HepG2 (cell line): ENCODE data around the gene RREB1. TPM values are rescaled to one million over a fixed set of nuclear protein-coding genes. Genes with fewer than 3 reads are reported as not detected.

Source experiments
- ATAC-seq: fragments of 200-7000 bp; cut with Tn5 transposase; 3 replicates; pipeline ENCODE4 v1.9.1; 2020; ENCODE audit warnings: mild to moderate bottlenecking, moderate library complexity
- BruUV-seq: library from RNA; stranded (reverse); fragments of 400-500 nt; replicated peaks from 2 replicates; lab custom pipeline; 2021; lab: Mats Ljungman, UMichigan
- CTCF ChIA-PET: fragments of 300-600 bp; formaldehyde crosslinking; extraction: SDS; loops from one replicate; lab custom pipeline; 2021; ENCODE audit warnings: low total read pairs, inconsistent platforms, low intra/inter-chr PET ratio; lab: Yijun Ruan, JAX
- POLR2A ChIA-PET: fragments of 350-600 bp; sonication (Branson Sonifier 250); formaldehyde crosslinking; loops from one replicate; lab custom pipeline; 2020; ENCODE audit warnings: antibody characterized with exemption, inconsistent platforms; lab: Yijun Ruan, JAX
- DNase-seq: peaks from one replicate; pipeline ENCODE4 v3.0.0-alpha.2; 2015; ENCODE audit warnings: low spot score
- FAIRE-seq: peaks from 3 replicates; lab custom pipeline; 2011; peaks lifted over from hg19 to GRCh38; lab: Jason Lieb, UNC
- H2AFZ ChIP-seq: one replicate; pipeline ENCODE4 v1.6.1; 2011; ENCODE audit warnings: low read length, inconsistent platforms
- H3K27ac ChIP-seq: fragments of 300-600 bp; 3 replicates; pipeline ENCODE4 v1.8.0; 2011; ENCODE audit warnings: mixed run types, mild to moderate bottlenecking, mixed read lengths, low read length, inconsistent platforms; ENCODE audit not compliant: insufficient read depth; ENCODE audit errors: extremely low read length
- H3K27me3 ChIP-seq, 2 experiments: fragments of 200-600 bp in 1 of 2; 2 replicates in 1 of 2; 3 replicates in 1 of 2; pipeline versions ENCODE4 v1.6.0 to v1.8.0; 2011; ENCODE audit warnings: low read length in 2 of 2, mild to moderate bottlenecking in 2 of 2, moderate library complexity in 2 of 2, inconsistent platforms in 1 of 2; ENCODE audit not compliant: insufficient read depth in 2 of 2, control insufficient read depth in 1 of 2
- H3K36me3 ChIP-seq, 2 experiments: fragments of 200-600 bp in 1 of 2; replicated peaks in 1 of 2; 2 replicates in 1 of 2; 3 replicates in 1 of 2; pipeline versions ENCODE4 v1.5.1 to v1.8.0; 2011; ENCODE audit warnings: low read length in 2 of 2, inconsistent platforms in 1 of 2; ENCODE audit not compliant: insufficient read depth in 2 of 2, control insufficient read depth in 1 of 2
- H3K4me1 ChIP-seq: 2 replicates; pipeline ENCODE4 v1.5.1; 2012; ENCODE audit warnings: low read length, inconsistent platforms; ENCODE audit not compliant: insufficient read depth
- H3K4me2 ChIP-seq: 2 replicates; pipeline ENCODE4 v1.6.0; 2011; ENCODE audit warnings: low read depth, low read length, inconsistent platforms
- H3K4me3 ChIP-seq, 3 experiments: fragments of 200-600 bp in 1 of 3; sonication (generic), shearing (Covaris generic) in 1 of 3; replicated peaks in 1 of 3; 2 replicates each; pipeline ENCODE4 v1.5.1; 2011 to 2016; ENCODE audit warnings: low read length in 3 of 3, inconsistent platforms in 2 of 3, low read depth in 2 of 3, mild to moderate bottlenecking in 2 of 3, control low read depth in 1 of 3, mixed read lengths in 1 of 3; ENCODE audit not compliant: insufficient read depth in 1 of 3
- H3K79me2 ChIP-seq: one replicate; pipeline ENCODE4 v1.6.1; 2011; ENCODE audit warnings: low read length, inconsistent platforms; ENCODE audit not compliant: insufficient read depth
- H3K9ac ChIP-seq: 2 replicates; pipeline ENCODE4 v1.6.0; 2011; ENCODE audit warnings: mild to moderate bottlenecking, low read depth, low read length, inconsistent platforms; ENCODE audit not compliant: insufficient read depth
- H3K9me3 ChIP-seq: 2 replicates; pipeline ENCODE4 v1.5.1; 2012; ENCODE audit warnings: mild to moderate bottlenecking, low read length
- H4K20me1 ChIP-seq: 2 replicates; pipeline ENCODE4 v1.6.0; 2011; ENCODE audit warnings: inconsistent platforms, mild to moderate bottlenecking, low read length, moderate library complexity; ENCODE audit not compliant: insufficient read depth
- ARID2 ChIP-seq: sonication (generic); formaldehyde crosslinking; IDR thresholded peaks from 2 replicates; pipeline ENCODE4 v1.8.1; 2022; ENCODE audit warnings: mild to moderate bottlenecking, missing genetic modification reagents, borderline replicate concordance
- ATM ChIP-seq: fragments of 450-650 bp; IDR thresholded peaks from 2 replicates; pipeline ENCODE4 v1.7.1; 2017; ENCODE audit warnings: mild to moderate bottlenecking, borderline replicate concordance
- CSRNP1 ChIP-seq: sonication (generic); formaldehyde crosslinking; IDR thresholded peaks from 2 replicates; pipeline ENCODE4 v1.8.1; 2023; ENCODE audit warnings: mild to moderate bottlenecking, missing genetic modification reagents
- DBP ChIP-seq: sonication (generic); formaldehyde crosslinking; IDR thresholded peaks from 2 replicates; pipeline ENCODE4 v1.4.0; 2020; ENCODE audit warnings: missing genetic modification reagents; ENCODE audit errors: not compliant biosample characterization
- ELF4 ChIP-seq: sonication (generic); formaldehyde crosslinking; IDR thresholded peaks from 2 replicates; pipeline ENCODE4 v1.5.0; 2020; ENCODE audit warnings: missing genetic modification reagents, mild to moderate bottlenecking, moderate library complexity, borderline replicate concordance
- ERF ChIP-seq: IDR thresholded peaks from 2 replicates; pipeline ENCODE4 v1.6.1; 2018; ENCODE audit warnings: missing biosample characterization, missing genetic modification reagents
- FUBP1 ChIP-seq: sonication (generic); formaldehyde crosslinking; IDR thresholded peaks from 2 replicates; pipeline ENCODE4 v1.5.1; 2020; ENCODE audit warnings: missing genetic modification reagents, mild to moderate bottlenecking, borderline replicate concordance
- GLI4 ChIP-seq: sonication (generic); formaldehyde crosslinking; IDR thresholded peaks from 2 replicates; pipeline ENCODE4 v1.5.1; 2020; ENCODE audit warnings: missing genetic modification reagents, mild to moderate bottlenecking, moderate library complexity, borderline replicate concordance
- HOXA5 ChIP-seq: sonication (generic); formaldehyde crosslinking; IDR thresholded peaks from 2 replicates; pipeline ENCODE4 v1.4.0; 2020; ENCODE audit warnings: missing genetic modification reagents
- MIER3 ChIP-seq: IDR thresholded peaks from 2 replicates; pipeline ENCODE4 v1.6.1; 2016; ENCODE audit warnings: missing compliant biosample characterization, borderline replicate concordance
- POGZ ChIP-seq: sonication (generic); formaldehyde crosslinking; IDR thresholded peaks from 2 replicates; pipeline ENCODE4 v1.4.0; 2020; ENCODE audit warnings: mild to moderate bottlenecking, missing genetic modification reagents
- TEF ChIP-seq: sonication (generic); formaldehyde crosslinking; IDR thresholded peaks from 2 replicates; pipeline ENCODE4 v1.5.0; 2020; ENCODE audit warnings: missing genetic modification reagents
- TMF1 ChIP-seq: sonication (generic); formaldehyde crosslinking; IDR thresholded peaks from 2 replicates; pipeline ENCODE4 v1.8.1; 2022; ENCODE audit warnings: low read depth, missing genetic modification reagents
- ZNF34 ChIP-seq: sonication (generic); formaldehyde crosslinking; IDR thresholded peaks from 2 replicates; pipeline ENCODE4 v1.4.0; 2020; ENCODE audit warnings: mild to moderate bottlenecking, missing genetic modification reagents, borderline replicate concordance
- ZNF460 ChIP-seq: sonication (generic); formaldehyde crosslinking; IDR thresholded peaks from 2 replicates; pipeline ENCODE4 v1.5.1; 2020; ENCODE audit warnings: missing genetic modification reagents, mild to moderate bottlenecking, borderline replicate concordance
- ZNF652 ChIP-seq: IDR thresholded peaks from 2 replicates; pipeline ENCODE4 v1.6.1; 2016; ENCODE audit warnings: low read depth, borderline replicate concordance
- ZSCAN30 ChIP-seq: sonication (generic); formaldehyde crosslinking; IDR thresholded peaks from 2 replicates; pipeline ENCODE4 v1.5.0; 2020; ENCODE audit warnings: mild to moderate bottlenecking, missing genetic modification reagents
- ZZZ3 ChIP-seq: sonication (generic); formaldehyde crosslinking; IDR thresholded peaks from 2 replicates; pipeline ENCODE4 v1.4.0; 2020; ENCODE audit warnings: missing genetic modification reagents, mild to moderate bottlenecking, borderline replicate concordance
- WGBS: methylation state at CpG from one replicate; pipeline ENCODE4 v1.1.6; 2017; ENCODE audit warnings: low lambda C conversion rate; 5-methylcytosine and 5-hydroxymethylcytosine counted together
- in situ Hi-C: cut with HindIII; loops from 2 replicates; pipeline ENCODE4 v1.10.0; 2017; ENCODE audit warnings: low pct_unique_long_range_greater_than_20kb; ENCODE audit not compliant: extremely low pct_ligation_motif_present
- intact Hi-C: fragments of 100-400 bp; cut with micrococcal nuclease; formaldehyde crosslinking; loops from one replicate; pipeline ENCODE4 v1.10.0; 2022; ENCODE audit not compliant: unreplicated experiment
- polyA plus RNA-seq, 8 experiments: library from polyadenylated mRNA; depleted of rRNA in 3 of 8; stranded (reverse) in 7 of 8; unstranded in 1 of 8; fragments of >200 nt; fragmentation: Illumina TruSeq in 4 of 8; extraction: Trizol in 4 of 8; gene quantifications; 2 replicates each; pipeline versions ENCODE4 v1.2.1 to v1.2.3, GENCODE V29; 2011 to 2016; ENCODE audit warnings: low read depth in 4 of 8, missing spikeins in 1 of 8, mixed read lengths in 1 of 8; ENCODE audit not compliant: insufficient read depth in 1 of 8
- total RNA-seq, 5 experiments: library from RNA; depleted of rRNA; stranded (reverse); fragments of >200 nt; fragmentation: Illumina TruSeq; extraction: Trizol; gene quantifications; 2 replicates each; pipeline ENCODE4 v1.2.3, GENCODE V29; 2016; ENCODE audit warnings: low read depth in 1 of 5

The RREB1 gene
- total and polyA plus RNA-seq, 2 of the 13 experiments (the other 11 are each of a cell fraction or from before 2014, with no cell fraction given), result 6.1 to 23.2 TPM

GRCh38 chr6:7144872-7145584 lies 37.3 kb downstream of the RREB1 start:
- no peak overlapping the region for H2AFZ ChIP-seq
- no peak for ATAC-seq
- no peaks in the 10 kb centered on the region for H3K27me3 ChIP-seq
- peak overlapping the region; percentile 66 for H3K27ac ChIP-seq
- WGBS, result 76% methylated on average over 7 of the region's 7 CpGs
- ChIA-PET POLR2A (interaction anchor here (1.3 to 2.7 kb wide), 2 partner anchors 15 to 37 kb away, joined by 4 to 10 read pairs; partner anchors contain the start of gene RREB1), CTCF (no interaction called here)
- H3K79me2 ChIP-seq, result peaks cover 98% of the 10 kb centered on the region
- intact Hi-C loops (no loop called here), in situ Hi-C loops (no loop called here)
- peaks cover 98% of the 10 kb centered on the region for H3K4me1 ChIP-seq
- peak overlapping the region; percentile 28; the same call in 1 of the 2 replicates for H3K9ac ChIP-seq
- BruUV-seq, result no TSS peak
- DNase-seq, result no peak
- no peak for FAIRE-seq
- no peaks in the 10 kb centered on the region; a peak in 1 of 5 replicates for H3K36me3 ChIP-seq
- no peaks in the 10 kb centered on the region for H3K9me3 ChIP-seq
- H4K20me1 ChIP-seq, result peaks cover 4% of the 10 kb centered on the region; the same call in 1 of the 2 replicates
- no peak overlapping the region for H3K4me3 ChIP-seq
- H3K4me2 ChIP-seq, result peak overlapping the region; percentile 52; the same call in 1 of the 2 replicates
- TF ChIP-seq POGZ (CRISPR knock-in tag), result 0 out of 2 replicates have a peak, but pooled peaks have one; percentile 26
- TF ChIP-seq CSRNP1 (CRISPR knock-in tag), result no peak
- TF ChIP-seq FUBP1 (CRISPR knock-in tag), result no peak
- no peak for TF ChIP-seq GLI4 (CRISPR knock-in tag)
- no peak for TF ChIP-seq ERF (CRISPR knock-in tag)
- TF ChIP-seq TMF1 (CRISPR knock-in tag), result no peak
- no peak for TF ChIP-seq ATM
- no peak for TF ChIP-seq ARID2 (CRISPR knock-in tag)
- TF ChIP-seq ZNF652 (CRISPR knock-in tag), result peak; percentile 96
- TF ChIP-seq MIER3 (CRISPR knock-in tag), result no peak
- TF ChIP-seq ZZZ3 (CRISPR knock-in tag), result no peak
- TF ChIP-seq TEF, result peak; percentile 42; the same call in 1 of the 2 replicates
- no peak for TF ChIP-seq HOXA5 (CRISPR knock-in tag)
- TF ChIP-seq ZSCAN30 (CRISPR knock-in tag), result no peak
- peak; percentile 28; the same call in 1 of the 2 replicates for TF ChIP-seq ELF4 (CRISPR knock-in tag)
- no peak for TF ChIP-seq DBP (CRISPR knock-in tag)
- no peak for TF ChIP-seq ZNF460
- TF ChIP-seq ZNF34 (CRISPR knock-in tag), result 0 out of 2 replicates have a peak, but pooled peaks have one; percentile 70
